Mucosa of descending colon (tissue), 3 donors: ENCODE data around the gene ZNF12. TPM values are rescaled to one million over a fixed set of nuclear protein-coding genes. Genes with fewer than 3 reads are reported as not detected.
A peak's percentile ranks its signal among the peaks of the same experiment; 100 is the strongest.

Experiments used
- ATAC-seq: fragments of 200-7000 bp; cut with Tn5 transposase; one replicate; pipeline ENCODE4 v1.9.1; 2020; ENCODE audit warnings: mild to moderate bottlenecking, moderate library complexity
- DNase-seq, 3 donors: peaks; one replicate each; pipeline ENCODE4 v3.0.0-alpha.2; 2020
- H3K36me3 ChIP-seq: fragments of 200-600 bp; one replicate; pipeline ENCODE4 v1.8.0; 2021; ENCODE audit warnings: low read depth, mild to moderate bottlenecking
- H3K4me1 ChIP-seq: fragments of 200-600 bp; one replicate; pipeline ENCODE4 v1.8.0; 2021; ENCODE audit warnings: low read depth, mild to moderate bottlenecking
- H3K4me3 ChIP-seq: fragments of 200-600 bp; one replicate; pipeline ENCODE4 v1.8.0; 2021; ENCODE audit warnings: mild to moderate bottlenecking
- H3K9me3 ChIP-seq: fragments of 200-600 bp; one replicate; pipeline ENCODE4 v1.8.0; 2021; ENCODE audit warnings: mild to moderate bottlenecking
- intact Hi-C, 2 donors: fragments of 100-400 bp; cut with DNase I in 1 of 2; cut with micrococcal nuclease in 1 of 2; formaldehyde crosslinking; loops; one replicate each; pipeline versions ENCODE4 v1.11.0 to v1.11.1; 2022; cut with DNase I, micrococcal nuclease
- total RNA-seq, 3 donors: library from RNA; stranded (reverse); fragmentation: NEBNext Ultra II Directional in 2 of 3; extraction: Animal tissue kit (Norgen Biotek cat#: 25700) in 2 of 3; gene quantifications; one replicate each; pipeline versions ENCODE4 v1.2.1 to v1.2.4, GENCODE V29; 2021 to 2023
- TF ChIP-seq, protein P1 (sequence below): fragments of 200-600 bp; IDR thresholded peaks from one replicate; pipeline ENCODE4 v1.8.0; 2022; ENCODE audit warnings: antibody characterized with exemption, mild to moderate bottlenecking
- donor health status: DM: no; HTN: no; CAD: no; lungs with moderate emphysema.
- donor health status: DM: no; HTN: no; CAD: no.
- donor health status: DM: no; HTN: yes; CAD: no.

ZNF12 gene
- total RNA-seq, 3 donors from 2014 or later, result 17.7 to 27.7 (median 26.1) TPM

DNA sequence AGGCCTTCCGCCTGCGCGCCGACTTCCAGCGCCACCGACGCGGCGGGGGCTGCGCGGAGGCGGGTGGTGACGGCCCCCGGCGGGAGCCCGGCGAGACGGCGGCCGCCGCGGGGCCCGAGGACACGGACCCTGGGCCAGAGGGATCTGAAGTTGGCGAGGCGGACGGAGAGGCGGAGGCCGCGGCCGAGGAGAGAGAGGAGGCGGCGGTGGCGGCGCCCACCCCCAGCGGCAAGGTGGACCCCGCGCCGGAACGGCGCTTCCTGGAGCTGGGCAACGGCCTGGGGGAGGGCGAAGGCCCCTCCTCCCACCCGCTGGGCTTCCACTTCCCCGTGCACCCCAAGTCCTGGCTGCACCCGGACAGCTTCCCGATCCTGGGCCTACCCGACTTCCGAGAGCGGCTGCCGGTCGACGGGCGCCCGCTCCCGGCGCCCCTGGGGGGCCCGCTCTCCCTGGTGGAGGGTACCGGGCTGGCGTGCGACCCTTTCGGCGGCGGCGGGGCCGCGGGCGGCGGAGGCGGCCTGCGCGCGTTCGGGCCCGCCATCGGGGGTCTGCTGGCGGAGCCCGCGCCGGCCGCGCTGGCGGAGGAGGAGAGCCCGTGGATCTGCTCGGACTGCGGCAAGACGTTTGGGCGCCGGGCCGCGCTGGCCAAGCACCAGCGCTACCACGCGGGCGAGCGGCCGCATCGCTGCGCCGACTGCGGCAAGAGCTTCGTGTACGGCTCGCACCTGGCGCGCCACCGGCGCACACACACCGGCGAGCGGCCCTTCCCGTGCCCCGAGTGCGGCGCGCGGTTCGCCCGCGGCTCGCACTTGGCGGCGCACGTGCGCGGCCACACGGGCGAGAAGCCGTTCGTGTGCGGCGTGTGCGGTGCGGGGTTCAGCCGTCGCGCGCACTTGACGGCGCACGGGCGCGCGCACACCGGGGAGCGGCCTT is 53.4 kb downstream of the ZNF12 start:
- ATAC-seq (no peak), DNase-seq (no peak)
- intact Hi-C loops, result no loop called here
- Histone ChIP-seq H3K4me1 (no peaks in the 10 kb centered on the region), H3K36me3 (peaks cover 4% of the 10 kb centered on the region), H3K9me3 (peaks cover 2% of the 10 kb centered on the region), H3K4me3 (no peak overlapping the region)
- TF ChIP-seq, protein P1, sequence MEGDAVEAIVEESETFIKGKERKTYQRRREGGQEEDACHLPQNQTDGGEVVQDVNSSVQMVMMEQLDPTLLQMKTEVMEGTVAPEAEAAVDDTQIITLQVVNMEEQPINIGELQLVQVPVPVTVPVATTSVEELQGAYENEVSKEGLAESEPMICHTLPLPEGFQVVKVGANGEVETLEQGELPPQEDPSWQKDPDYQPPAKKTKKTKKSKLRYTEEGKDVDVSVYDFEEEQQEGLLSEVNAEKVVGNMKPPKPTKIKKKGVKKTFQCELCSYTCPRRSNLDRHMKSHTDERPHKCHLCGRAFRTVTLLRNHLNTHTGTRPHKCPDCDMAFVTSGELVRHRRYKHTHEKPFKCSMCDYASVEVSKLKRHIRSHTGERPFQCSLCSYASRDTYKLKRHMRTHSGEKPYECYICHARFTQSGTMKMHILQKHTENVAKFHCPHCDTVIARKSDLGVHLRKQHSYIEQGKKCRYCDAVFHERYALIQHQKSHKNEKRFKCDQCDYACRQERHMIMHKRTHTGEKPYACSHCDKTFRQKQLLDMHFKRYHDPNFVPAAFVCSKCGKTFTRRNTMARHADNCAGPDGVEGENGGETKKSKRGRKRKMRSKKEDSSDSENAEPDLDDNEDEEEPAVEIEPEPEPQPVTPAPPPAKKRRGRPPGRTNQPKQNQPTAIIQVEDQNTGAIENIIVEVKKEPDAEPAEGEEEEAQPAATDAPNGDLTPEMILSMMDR, result no peak

DNA sequence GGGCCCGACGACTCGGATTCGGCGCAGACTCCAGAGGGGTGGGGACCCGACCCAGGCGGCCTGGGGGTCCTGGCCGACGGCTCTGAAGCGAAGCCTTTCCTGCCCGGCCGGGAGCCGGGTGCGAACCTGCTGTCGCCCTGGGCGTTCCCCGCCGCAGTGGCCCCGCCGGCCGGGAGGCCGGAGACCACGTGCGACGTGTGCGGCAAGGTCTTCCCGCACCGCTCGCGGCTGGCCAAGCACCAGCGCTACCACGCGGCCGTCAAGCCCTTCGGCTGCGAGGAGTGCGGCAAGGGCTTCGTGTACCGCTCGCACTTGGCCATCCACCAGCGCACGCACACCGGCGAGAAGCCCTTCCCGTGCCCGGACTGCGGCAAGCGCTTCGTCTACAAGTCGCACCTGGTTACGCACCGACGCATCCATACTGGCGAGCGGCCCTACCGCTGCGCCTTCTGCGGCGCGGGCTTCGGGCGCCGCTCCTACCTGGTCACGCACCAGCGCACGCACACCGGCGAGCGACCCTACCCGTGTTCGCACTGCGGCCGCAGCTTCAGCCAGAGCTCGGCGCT is 54.2 kb downstream of the ZNF12 start:
- Histone ChIP-seq H3K4me3 (no peak overlapping the region), H3K9me3 (peaks cover 2% of the 10 kb centered on the region), H3K36me3 (peaks cover 4% of the 10 kb centered on the region), H3K4me1 (no peaks in the 10 kb centered on the region)
- TF ChIP-seq, protein P1, result no peak
- no peak for DNase-seq
- intact Hi-C loops, result no loop called here
- ATAC-seq, result no peak

DNA sequence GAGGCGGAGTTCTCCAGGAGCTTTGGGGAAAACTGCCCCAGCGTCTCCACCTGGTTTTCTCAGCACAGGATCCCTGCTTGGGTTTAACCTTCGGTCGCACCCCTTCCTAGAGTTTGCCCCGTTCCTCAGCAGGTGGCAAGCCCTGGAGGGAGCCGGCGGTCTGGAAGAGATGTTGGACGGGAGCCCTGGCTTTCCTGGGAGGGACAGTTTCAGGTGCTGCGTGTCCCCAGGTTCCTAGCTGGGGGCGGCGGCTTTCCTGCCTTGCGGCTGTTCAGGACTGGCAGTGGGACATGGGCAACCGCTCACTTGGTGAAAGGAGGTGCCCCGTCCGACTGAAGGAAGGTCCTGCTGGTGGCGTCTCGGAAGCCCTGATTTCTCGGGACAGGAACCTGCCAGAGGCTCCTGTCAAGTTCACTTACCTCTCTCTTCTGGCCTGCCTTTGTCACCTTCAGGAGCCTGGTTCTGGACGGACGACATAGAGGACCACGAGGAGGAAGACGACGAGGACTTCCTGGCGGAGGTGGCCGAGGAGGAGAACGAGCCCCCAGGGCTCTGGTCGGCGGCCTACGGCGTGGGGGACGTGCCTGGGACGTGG is 54.8 kb downstream of the ZNF12 start:
- DNase-seq, result no peak
- H3K36me3 ChIP-seq, result peaks cover 4% of the 10 kb centered on the region
- TF ChIP-seq, protein P1, result no peak
- no peak for ATAC-seq
- intact Hi-C loops, result no loop called here
- peaks cover 2% of the 10 kb centered on the region for H3K9me3 ChIP-seq
- no peaks in the 10 kb centered on the region for H3K4me1 ChIP-seq
- no peak overlapping the region for H3K4me3 ChIP-seq

DNA sequence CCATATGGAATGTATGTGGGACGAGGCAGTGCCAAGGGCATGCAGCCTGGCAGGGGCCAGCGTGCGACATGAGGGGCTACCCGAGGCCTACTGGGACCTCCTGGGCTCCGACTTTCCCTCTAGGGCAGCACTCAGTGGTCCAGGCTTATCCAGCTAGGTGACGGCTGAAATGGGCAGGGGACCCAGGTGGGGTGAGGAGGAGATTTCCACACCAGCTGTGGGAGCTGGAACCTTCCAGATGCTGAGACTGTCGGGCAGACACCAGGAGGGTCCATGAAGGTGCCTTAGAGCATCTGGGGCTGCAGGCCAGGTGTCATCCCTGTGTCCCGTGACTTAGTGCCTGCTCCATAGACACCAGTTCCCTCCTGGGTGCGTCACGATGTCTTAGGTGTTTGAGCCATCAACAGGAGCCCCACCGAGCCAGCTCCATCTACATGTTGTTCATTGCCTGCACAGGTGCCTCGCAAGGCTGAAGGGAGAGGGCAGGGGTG is 56.2 kb downstream of the ZNF12 start:
- ATAC-seq (no peak), DNase-seq (peak in 1 of 3 donors; percentile 18)
- TF ChIP-seq, protein P1, result no peak
- H3K4me1 ChIP-seq, result no peaks in the 10 kb centered on the region
- H3K36me3 ChIP-seq, result peaks cover 4% of the 10 kb centered on the region
- intact Hi-C loops, result no loop called here
- H3K4me3 ChIP-seq, result no peak overlapping the region
- peaks cover 2% of the 10 kb centered on the region for H3K9me3 ChIP-seq

DNA sequence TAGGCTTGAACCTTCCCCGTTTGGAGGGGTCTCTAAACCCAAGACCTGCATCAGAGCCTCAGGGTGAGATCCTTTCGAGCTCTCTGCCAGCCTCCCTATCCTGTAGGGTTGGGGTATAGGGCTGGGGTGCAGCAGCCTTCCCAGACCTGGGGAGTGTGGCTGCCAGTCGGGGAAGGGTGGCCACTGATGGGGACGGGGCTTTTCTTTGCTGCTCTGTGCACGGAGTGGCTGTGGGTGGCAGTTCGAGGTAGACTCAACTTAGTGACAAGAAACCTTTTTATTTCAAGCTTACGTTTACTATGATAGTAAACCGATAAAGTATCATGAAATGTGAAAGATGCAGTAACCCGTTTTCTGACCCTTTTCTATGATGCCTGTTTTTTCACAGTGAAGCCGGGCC is 56.7 kb downstream of the ZNF12 start:
- Histone ChIP-seq H3K36me3 (peaks cover 4% of the 10 kb centered on the region), H3K9me3 (peaks cover 2% of the 10 kb centered on the region), H3K4me3 (no peak overlapping the region), H3K4me1 (no peaks in the 10 kb centered on the region)
- DNase-seq (peak in 2 of 3 donors; percentile 15 to 16), ATAC-seq (no peak)
- TF ChIP-seq, protein P1, result no peak
- intact Hi-C loops, result no loop called here
